K562 (cell line): ENCODE measurements around the gene GTSE1. TPM values are rescaled to one million over a fixed set of nuclear protein-coding genes. Genes with fewer than 3 reads are reported as not detected.
A peak's percentile ranks its signal among the peaks of the same experiment; 100 is the strongest.

Experiments
- ARNT ChIP-seq, 2 experiments: fragments of 450-650 bp; IDR thresholded peaks; 2 replicates each; pipeline ENCODE4 v1.6.1; 2016; ENCODE audit warnings: mild to moderate bottlenecking in 1 of 2
- BCOR ChIP-seq: fragments of 450-650 bp; IDR thresholded peaks from 2 replicates; pipeline ENCODE4 v1.6.1; 2016
- HCFC1 ChIP-seq: IDR thresholded peaks from 2 replicates; pipeline ENCODE4 v1.6.1; 2012; ENCODE audit warnings: low read depth, low read length, improper control_type of control experiment
- HDAC3 ChIP-seq: fragments of 450-650 bp; IDR thresholded peaks from 2 replicates; pipeline ENCODE4 v1.6.1; 2018; ENCODE audit warnings: borderline replicate concordance, mild to moderate bottlenecking, moderate library complexity; ENCODE audit not compliant: partially characterized antibody
- ILK ChIP-seq: fragments of 450-650 bp; IDR thresholded peaks from 2 replicates; pipeline ENCODE4 v1.6.1; 2016; ENCODE audit warnings: missing genetic modification characterization, low read depth, mild to moderate bottlenecking, missing compliant biosample characterization, moderate library complexity, borderline replicate concordance
- SMARCA5 ChIP-seq: fragments of 450-650 bp; IDR thresholded peaks from 2 replicates; pipeline ENCODE4 v1.6.1; 2016
- SMARCE1 ChIP-seq: fragments of 450-650 bp; IDR thresholded peaks from 2 replicates; pipeline ENCODE4 v1.7.1; 2016; ENCODE audit warnings: mild to moderate bottlenecking
- ZNF175 ChIP-seq: fragments of 200-800 bp; sonication (Bioruptor generic); IDR thresholded peaks from 2 replicates; pipeline ENCODE4 v1.6.1; 2016; ENCODE audit warnings: low read depth, mild to moderate bottlenecking, missing genetic modification characterization, missing compliant biosample characterization
- ZNF444 ChIP-seq: fragments of 250-450 bp; sonication (Bioruptor Pico); IDR thresholded peaks from 2 replicates; pipeline ENCODE4 v1.4.0; 2020; ENCODE audit warnings: mild to moderate bottlenecking, moderate library complexity
- polyA plus RNA-seq, 8 experiments: library from polyadenylated mRNA; depleted of rRNA in 4 of 8; stranded (reverse) in 5 of 8; unstranded in 3 of 8; fragments of >200 nt; fragmentation: Nextera tagmentation in 2 of 8; fragmentation: Illumina TruSeq in 1 of 8; extraction: Ambion mirVana in 2 of 8; extraction: Trizol in 1 of 8; gene quantifications; 2 replicates each; pipeline versions ENCODE4 v1.2.1 to v1.2.3, GENCODE V29; 2011 to 2014; ENCODE audit warnings: inconsistent platforms in 1 of 8, missing spikeins in 1 of 8
- total RNA-seq, 7 experiments: library from RNA; depleted of rRNA in 6 of 7; stranded (reverse); fragments of >200 nt in 6 of 7; fragmentation: Illumina TruSeq in 2 of 7; extraction: Trizol in 2 of 7; gene quantifications; 2 replicates each; pipeline versions ENCODE4 v1.2.1 to v1.2.3, GENCODE V29; 2011 to 2021; ENCODE audit warnings: low replicate concordance in 1 of 7
- TF ChIP-seq, protein P1 (sequence below): fragments of 450-650 bp; IDR thresholded peaks from 2 replicates; pipeline ENCODE4 v1.6.1; 2016; ENCODE audit warnings: low read depth
- TF ChIP-seq, protein P2 (sequence below): sonication (generic); formaldehyde crosslinking; IDR thresholded peaks from 2 replicates; pipeline ENCODE4 v1.9.0; 2022; ENCODE audit warnings: mild to moderate bottlenecking, missing genetic modification reagents
- TF ChIP-seq, protein P3 (sequence below): fragments of 250-450 bp; sonication (Bioruptor Pico); IDR thresholded peaks from 2 replicates; pipeline ENCODE4 v1.4.0; 2020; ENCODE audit warnings: mild to moderate bottlenecking, moderate library complexity
- TF ChIP-seq, protein P4 (sequence below): fragments of 450-650 bp; IDR thresholded peaks from 2 replicates; pipeline ENCODE4 v1.6.1; 2017; ENCODE audit warnings: mild to moderate bottlenecking, moderate library complexity
- TF ChIP-seq, protein P5 (sequence below): fragments of 250-450 bp; sonication (Bioruptor Pico); IDR thresholded peaks from 2 replicates; pipeline ENCODE4 v1.5.0; 2020; ENCODE audit warnings: mild to moderate bottlenecking

The GTSE1 gene
- total and polyA plus RNA-seq, 9 of the 15 experiments (the other 6 are each of a cell fraction or from before 2014, with no cell fraction given): 2.5 to 22.5 (median 12.9) TPM

DNA sequence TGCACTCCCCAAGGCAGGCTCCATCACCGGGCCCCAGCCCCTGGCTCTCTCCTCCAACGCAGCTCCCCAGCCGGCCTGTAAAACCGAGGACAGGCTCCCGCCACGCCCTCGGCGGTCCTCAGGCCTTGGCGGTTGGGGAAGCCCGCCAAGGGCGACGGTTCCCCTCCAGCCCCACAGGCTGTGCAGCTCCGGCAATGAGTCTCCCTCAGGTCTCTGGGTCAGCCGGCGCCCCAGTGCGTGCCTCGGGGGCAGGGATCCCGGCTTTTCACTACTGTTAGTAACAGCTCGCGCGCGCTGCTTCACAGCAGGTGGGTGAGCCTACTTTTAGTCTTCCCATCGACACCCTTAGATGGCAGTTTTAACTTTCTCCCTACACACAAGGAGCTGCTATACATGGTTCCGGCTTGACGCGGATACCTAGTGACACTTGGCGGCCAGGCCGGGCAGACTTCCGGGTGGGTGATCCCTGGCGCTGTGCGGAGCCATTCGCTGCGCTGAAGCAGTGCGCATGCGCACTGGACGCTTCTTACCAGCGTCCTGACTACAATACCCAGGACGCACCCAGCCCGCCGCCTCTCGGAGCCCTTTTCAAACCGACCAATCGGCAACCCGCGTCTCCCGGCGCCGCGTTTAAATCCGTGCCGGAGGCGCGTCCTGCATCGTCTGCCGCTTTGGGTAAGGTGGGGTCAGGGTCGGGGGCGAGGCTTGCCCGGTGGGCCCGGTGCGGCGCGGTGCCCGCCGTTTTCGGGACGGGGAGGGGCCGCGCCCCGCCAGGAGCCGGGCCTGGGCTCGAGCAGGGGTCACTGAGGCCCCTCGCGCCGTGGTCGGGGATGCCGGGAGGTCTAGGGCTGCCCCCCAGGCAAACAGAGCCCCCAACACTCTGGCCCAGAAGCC lies at the start of gene GTSE1 (continued):
- TF ChIP-seq, protein P1, sequence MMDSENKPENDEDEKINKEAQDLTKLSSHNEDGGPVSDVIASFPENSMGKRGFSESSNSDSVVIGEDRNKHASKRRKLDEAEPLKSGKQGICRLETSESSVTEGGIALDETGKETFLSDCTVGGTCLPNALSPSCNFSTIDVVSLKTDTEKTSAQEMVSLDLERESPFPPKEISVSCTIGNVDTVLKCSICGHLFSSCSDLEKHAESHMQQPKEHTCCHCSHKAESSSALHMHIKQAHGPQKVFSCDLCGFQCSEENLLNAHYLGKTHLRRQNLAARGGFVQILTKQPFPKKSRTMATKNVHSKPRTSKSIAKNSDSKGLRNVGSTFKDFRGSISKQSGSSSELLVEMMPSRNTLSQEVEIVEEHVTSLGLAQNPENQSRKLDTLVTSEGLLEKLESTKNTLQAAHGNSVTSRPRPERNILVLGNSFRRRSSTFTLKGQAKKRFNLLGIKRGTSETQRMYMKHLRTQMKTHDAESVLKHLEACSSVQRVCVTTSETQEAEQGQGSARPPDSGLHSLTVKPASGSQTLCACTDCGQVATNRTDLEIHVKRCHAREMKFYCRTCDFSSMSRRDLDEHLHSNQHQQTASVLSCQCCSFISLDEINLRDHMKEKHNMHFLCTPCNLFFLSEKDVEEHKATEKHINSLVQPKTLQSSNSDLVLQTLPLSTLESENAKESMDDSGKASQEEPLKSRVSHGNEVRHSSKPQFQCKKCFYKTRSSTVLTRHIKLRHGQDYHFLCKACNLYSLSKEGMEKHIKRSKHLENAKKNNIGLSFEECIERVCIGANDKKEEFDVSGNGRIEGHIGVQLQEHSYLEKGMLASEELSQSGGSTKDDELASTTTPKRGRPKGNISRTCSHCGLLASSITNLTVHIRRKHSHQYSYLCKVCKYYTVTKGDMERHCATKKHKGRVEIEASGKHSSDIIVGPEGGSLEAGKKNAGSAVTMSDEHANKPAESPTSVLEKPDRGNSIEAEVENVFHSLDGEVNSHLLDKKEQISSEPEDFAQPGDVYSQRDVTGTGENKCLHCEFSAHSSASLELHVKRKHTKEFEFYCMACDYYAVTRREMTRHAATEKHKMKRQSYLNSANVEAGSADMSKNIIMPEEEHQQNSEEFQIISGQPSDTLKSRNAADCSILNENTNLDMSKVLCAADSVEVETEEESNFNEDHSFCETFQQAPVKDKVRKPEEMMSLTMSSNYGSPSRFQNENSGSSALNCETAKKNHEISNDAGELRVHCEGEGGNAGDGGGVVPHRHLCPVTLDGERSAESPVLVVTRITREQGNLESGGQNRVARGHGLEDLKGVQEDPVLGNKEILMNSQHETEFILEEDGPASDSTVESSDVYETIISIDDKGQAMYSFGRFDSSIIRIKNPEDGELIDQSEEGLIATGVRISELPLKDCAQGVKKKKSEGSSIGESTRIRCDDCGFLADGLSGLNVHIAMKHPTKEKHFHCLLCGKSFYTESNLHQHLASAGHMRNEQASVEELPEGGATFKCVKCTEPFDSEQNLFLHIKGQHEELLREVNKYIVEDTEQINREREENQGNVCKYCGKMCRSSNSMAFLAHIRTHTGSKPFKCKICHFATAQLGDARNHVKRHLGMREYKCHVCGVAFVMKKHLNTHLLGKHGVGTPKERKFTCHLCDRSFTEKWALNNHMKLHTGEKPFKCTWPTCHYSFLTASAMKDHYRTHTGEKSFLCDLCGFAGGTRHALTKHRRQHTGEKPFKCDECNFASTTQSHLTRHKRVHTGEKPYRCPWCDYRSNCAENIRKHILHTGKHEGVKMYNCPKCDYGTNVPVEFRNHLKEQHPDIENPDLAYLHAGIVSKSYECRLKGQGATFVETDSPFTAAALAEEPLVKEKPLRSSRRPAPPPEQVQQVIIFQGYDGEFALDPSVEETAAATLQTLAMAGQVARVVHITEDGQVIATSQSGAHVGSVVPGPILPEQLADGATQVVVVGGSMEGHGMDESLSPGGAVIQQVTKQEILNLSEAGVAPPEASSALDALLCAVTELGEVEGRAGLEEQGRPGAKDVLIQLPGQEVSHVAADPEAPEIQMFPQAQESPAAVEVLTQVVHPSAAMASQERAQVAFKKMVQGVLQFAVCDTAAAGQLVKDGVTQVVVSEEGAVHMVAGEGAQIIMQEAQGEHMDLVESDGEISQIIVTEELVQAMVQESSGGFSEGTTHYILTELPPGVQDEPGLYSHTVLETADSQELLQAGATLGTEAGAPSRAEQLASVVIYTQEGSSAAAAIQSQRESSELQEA: no peak
- no peak for TF ChIP-seq ARNT (IDR thresholded peaks at IDR 0.05)
- TF ChIP-seq ILK: no peak
- TF ChIP-seq, protein P2, sequence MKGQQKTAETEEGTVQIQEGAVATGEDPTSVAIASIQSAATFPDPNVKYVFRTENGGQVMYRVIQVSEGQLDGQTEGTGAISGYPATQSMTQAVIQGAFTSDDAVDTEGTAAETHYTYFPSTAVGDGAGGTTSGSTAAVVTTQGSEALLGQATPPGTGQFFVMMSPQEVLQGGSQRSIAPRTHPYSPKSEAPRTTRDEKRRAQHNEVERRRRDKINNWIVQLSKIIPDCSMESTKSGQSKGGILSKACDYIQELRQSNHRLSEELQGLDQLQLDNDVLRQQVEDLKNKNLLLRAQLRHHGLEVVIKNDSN (CRISPR knock-in tag): no peak
- TF ChIP-seq, protein P3, sequence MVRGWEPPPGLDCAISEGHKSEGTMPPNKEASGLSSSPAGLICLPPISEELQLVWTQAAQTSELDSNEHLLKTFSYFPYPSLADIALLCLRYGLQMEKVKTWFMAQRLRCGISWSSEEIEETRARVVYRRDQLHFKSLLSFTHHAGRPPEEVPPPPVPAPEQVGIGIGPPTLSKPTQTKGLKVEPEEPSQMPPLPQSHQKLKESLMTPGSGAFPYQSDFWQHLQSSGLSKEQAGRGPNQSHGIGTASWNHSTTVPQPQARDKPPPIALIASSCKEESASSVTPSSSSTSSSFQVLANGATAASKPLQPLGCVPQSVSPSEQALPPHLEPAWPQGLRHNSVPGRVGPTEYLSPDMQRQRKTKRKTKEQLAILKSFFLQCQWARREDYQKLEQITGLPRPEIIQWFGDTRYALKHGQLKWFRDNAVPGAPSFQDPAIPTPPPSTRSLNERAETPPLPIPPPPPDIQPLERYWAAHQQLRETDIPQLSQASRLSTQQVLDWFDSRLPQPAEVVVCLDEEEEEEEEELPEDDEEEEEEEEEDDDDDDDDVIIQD (CRISPR knock-in tag): no peak
- no peak for TF ChIP-seq BCOR
- TF ChIP-seq, protein P4, sequence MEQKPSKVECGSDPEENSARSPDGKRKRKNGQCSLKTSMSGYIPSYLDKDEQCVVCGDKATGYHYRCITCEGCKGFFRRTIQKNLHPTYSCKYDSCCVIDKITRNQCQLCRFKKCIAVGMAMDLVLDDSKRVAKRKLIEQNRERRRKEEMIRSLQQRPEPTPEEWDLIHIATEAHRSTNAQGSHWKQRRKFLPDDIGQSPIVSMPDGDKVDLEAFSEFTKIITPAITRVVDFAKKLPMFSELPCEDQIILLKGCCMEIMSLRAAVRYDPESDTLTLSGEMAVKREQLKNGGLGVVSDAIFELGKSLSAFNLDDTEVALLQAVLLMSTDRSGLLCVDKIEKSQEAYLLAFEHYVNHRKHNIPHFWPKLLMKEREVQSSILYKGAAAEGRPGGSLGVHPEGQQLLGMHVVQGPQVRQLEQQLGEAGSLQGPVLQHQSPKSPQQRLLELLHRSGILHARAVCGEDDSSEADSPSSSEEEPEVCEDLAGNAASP: no peak
- peak; percentile 14 for TF ChIP-seq HDAC3
- TF ChIP-seq SMARCA5: no peak
- TF ChIP-seq SMARCE1: no peak
- TF ChIP-seq ZNF444 (CRISPR knock-in tag): no peak
- peak; percentile 88 for TF ChIP-seq HCFC1
- TF ChIP-seq, protein P5, sequence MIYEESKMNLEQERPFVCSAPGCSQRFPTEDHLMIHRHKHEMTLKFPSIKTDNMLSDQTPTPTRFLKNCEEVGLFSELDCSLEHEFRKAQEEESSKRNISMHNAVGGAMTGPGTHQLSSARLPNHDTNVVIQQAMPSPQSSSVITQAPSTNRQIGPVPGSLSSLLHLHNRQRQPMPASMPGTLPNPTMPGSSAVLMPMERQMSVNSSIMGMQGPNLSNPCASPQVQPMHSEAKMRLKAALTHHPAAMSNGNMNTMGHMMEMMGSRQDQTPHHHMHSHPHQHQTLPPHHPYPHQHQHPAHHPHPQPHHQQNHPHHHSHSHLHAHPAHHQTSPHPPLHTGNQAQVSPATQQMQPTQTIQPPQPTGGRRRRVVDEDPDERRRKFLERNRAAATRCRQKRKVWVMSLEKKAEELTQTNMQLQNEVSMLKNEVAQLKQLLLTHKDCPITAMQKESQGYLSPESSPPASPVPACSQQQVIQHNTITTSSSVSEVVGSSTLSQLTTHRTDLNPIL (CRISPR knock-in tag): no peak
- no peak for TF ChIP-seq ZNF175 (CRISPR knock-in tag)
